NK-92 (cell line): ENCODE measurements around the gene ARHGAP29.

ENCODE experiments used
- DNase-seq: peaks from one replicate; lab custom pipeline; 2025; ENCODE audit not compliant: unreplicated experiment; lab: John Stamatoyannopoulos, UW

ARHGAP29 gene

DNA sequence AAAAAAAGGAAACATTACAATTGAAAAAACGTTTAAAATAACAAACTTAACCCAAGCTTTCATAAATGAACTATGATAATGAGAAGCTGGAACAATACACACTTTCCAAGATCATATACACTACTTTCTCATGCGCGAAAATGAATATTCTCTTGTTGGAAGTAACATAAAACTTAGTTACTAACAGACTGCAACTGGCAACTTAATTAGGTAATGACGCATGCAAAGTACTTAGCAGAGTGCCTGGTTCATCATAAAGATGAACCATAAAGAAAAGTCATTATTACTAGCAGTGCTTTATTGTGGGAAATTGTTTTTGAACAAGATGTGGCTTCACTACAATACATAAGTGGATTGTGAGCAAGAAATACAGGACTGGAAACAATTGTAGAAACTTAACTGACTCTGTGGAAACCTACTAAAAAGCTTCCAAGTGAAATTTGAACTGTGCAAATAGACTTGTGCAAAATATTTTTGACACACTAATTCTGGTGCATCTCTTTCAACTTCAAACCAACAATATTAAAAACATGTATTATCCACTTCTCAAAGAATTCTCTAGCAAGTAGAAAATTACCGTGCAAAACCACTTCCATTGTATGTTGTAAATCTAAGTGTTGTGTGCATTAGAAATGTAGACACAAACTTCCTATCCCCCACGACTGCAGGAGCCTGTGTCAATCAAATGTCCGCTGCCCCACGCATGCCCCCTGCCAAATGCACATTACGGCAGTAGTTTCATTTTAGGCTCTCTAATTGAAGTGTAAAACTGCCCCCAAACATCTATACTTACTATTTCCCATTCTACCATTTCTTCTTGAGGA, 2.0 kb downstream of the ARHGAP29 start:
- DNase-seq: no peak

DNA sequence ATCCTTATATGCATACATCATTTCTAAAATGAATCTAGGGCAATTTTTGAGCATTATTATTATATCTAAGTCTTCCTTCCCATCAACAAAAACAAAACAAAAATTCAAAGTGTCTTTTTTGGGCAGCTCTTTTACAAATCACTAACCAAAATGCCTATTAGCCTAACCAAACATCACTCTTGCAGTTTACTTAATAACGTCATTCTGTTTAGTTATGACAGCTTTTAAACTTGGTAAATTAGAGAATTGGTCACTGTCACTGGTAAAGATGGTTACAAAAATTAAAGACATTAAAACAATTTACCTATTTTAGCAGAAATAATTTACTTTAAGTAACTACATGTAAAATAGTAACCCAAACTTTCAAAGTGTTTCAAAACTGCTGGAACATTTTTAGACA, 2.8 kb downstream of the ARHGAP29 start:
- no peak for DNase-seq

DNA sequence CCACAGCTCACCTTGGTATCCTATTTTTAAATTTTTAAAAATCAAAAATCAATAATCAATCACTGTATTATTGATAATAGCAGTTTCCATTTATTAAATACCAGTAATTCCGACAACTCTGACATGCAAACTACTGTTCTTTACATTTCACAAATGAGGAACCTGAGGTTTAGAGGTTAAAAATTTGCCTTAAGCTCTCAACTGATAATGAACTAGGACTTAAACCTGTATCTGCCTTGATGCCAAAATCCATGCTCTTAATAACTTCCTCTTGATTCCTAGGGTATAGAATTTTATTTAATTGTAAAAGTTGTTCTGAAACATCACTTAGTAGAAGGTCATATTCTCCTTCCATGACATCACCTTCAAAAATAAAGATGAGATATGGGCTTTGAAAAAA, 5.6 kb downstream of the ARHGAP29 start:
- no peak for DNase-seq

DNA sequence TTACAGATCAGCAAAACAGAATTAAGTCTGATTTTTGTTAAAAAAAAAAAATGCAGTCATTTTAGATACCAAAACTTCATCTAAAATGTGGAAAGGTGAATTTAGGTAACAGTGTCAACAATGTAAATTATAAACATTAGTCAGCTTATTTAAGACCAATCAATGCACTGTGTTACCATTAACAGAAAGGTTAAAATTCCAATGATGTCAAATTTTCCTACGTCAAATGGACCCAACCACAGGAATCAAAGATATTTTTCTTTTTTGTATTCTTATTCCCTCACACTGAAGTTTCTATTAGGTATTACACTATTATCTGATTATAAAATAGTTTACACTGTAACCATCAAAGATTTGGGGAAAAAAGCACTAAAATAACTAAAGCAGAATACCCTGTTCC, 6.5 kb downstream of the ARHGAP29 start:
- no peak for DNase-seq

DNA sequence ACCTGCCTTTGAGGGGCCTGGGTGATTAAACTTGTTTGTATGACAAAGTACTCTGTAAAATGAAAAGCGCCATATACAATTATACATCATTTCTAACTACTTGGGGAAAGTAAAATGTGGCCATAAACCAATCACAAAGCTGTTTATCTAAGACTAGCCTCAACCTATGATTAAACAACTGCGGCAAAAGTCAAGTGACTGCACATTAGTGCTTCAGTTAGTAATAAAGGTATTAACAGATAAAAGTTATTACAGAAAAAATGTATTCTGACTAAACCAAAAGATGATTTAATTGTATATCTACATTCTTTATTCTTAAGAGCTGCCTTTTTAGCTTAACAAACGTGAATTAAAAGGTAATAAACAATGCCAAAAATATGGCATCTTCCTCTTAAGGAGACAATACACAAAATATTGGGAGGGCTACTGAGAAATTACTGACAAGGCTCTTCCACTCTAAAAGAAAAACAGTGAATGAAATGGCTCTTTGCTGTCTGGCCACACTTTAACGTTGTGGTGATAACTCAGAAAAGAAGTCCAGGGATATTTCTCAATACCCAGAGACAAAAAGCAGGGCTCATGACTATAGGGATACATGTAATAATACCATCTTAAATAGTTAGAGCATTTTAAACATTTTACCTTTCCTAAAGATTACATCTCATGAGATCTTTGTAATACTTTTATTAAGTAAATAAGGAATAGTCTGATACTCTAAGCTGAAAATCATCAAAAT, 8.6 kb downstream of the ARHGAP29 start:
- no peak for DNase-seq

DNA sequence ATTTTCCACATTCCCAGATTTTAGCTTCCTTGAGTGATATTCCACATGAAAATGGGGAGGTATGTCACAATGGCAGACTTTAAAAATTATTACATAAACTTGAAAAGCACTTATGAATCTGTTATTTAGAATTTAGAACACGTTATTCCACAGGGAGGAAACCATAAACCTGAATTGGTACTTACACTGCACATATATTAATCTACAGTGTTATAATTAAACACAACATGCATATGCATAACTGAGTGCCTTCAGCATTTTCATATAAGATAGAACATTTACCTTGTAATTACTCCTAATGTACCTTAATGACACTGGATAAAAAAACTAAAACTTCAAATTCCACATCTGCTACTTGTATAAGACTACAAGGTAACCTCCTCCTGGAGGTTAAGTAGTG, 9.8 kb downstream of the ARHGAP29 start:
- no peak for DNase-seq

DNA sequence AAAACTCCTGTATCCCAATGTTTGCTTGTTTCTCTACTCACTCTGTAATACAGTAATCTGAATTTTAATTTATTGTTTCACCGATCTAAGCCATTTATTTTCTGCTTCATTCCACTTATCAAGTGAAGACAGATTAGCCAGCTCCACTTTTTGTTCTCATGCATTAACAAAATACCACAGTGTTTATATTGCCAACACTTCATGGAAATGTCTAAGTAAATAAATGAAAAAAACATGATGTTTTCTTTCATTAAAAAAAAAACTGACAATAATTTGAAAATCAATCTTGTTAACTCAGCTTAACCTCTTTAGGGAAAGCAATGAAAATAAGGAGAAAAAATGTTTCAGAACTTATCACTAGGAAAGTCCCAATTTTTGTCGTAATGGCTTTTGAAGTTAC, 11.5 kb downstream of the ARHGAP29 start:
- DNase-seq: no peak

DNA sequence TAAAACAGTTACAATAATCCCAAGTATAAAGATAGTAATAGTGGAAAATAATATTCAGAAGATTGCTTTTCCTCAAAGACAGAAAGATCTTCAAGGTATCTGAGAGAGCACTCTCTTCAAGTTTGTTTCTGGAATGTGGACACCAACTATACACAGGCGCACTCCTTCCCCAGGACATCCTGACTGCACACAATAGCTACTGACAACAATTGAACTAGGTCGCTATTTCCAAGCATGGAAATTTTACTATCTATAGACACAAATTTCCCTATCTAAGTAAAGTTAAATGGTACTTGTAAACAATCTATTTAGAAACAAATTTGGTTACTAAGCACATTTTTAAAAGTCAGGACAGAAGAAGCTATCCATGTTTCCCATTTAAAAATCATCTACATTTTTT, 19.1 kb downstream of the ARHGAP29 start:
- DNase-seq: no peak

DNA sequence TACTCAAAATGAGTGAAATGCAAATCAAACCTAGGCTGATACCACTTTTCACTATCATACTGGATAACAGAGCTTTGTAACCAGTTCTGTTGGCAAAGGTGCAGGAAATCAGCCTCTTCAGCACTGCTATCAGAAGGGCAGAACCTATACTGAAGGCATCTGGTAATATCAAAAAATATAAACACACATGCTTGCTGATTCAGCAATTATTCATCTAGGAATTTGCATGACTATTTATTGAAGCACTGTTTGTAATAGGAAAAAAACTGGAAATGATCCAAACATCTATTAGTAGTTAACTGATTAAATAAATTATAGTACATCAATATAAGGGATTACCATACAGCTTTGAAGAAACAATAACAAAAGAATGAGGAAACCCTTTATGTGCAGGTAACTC, 21.4 kb downstream of the ARHGAP29 start:
- no peak for DNase-seq

DNA sequence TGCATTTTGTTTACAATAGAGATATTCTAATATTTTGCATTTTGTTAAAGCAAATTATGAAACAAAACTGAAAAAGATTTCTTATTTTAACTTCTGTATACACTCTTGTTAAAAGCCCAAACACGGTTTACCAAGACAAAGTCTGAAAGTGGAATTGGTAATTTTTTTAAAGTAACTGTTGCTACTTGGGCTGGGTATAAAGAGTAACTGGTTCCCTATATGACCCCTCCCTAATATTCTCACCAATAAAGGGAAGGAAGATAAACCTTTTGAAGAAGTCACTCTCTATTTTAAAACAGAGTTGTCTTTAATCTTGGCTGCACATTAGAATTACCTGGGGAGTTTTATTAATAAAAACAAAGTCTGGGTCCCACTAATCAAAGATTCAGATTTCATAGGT, 27.4 kb downstream of the ARHGAP29 start:
- no peak for DNase-seq

DNA sequence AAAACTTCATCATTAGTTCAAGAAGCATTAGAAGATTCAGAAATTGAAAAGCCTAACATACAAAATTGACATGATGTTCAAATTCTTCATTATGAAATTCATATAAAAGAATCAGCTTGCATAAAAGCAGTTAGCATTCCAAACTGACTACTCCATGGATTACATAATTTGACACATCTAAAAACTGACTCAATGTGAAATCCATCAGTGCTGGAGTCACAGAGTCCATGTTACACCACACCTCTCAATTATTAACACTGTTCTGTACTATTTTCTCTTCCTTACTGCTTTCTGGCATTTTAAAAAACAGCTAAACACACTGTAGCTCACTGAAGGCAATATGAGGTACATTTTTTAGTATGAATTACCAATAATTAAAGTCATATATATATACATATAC, 28.0 kb downstream of the ARHGAP29 start:
- no peak for DNase-seq

DNA sequence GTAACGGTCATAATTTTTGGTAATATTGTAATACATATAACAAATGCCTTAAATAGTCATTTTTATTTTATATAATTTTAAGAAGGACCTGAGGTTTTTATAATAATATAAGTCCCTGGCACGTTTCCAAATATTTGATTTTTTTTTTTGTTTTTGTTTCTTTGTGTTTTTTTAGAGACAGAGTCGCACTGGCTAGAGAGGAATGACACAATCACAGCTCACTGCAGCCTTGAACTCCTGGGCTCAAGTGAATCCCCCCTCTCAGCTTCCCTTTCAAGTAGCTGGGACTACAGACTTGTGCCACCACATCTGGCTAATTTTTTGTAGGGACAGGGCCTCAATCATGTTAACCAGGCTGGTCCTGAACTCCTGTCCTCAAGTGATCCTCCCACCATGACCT, 29.7 kb downstream of the ARHGAP29 start:
- no peak for DNase-seq

DNA sequence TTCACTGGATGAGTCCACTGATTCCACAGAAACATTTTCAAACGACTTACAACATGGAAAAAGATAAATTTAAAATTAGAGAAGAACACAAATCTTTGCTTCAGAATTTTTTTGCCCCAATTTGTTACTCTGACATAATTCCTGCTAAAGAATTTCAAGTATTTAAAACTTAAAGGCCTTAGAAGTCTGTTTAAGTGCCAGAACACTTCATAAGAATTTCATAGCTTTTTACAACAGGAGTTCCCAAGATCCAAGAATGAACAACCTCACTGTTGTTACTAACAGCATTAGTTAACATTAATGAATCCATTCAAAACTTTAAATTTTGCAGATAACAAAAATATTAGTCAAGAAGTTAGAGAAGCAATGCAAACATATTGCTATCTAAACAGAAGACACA, 31.7 kb downstream of the ARHGAP29 start:
- DNase-seq: no peak

DNA sequence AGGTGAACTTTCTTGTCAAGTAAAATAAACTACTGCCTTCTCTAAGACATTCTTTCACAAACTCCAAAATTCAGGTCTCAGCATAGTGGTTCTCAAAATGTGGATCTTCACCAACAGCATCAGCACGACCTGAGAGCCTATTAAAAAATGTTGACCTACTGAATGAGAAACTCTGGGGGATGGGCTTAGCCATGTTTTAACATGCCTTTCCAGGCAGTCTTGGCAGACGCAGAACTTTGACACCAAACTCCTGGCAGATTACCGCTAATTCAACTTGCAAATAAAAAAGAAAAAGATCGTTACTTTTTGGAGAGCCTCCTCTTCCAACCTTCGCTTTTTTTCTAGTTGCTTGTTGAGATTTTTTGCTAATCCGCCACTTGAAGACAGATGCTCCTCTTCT, 35.1 kb downstream of the ARHGAP29 start:
- DNase-seq: no peak

DNA sequence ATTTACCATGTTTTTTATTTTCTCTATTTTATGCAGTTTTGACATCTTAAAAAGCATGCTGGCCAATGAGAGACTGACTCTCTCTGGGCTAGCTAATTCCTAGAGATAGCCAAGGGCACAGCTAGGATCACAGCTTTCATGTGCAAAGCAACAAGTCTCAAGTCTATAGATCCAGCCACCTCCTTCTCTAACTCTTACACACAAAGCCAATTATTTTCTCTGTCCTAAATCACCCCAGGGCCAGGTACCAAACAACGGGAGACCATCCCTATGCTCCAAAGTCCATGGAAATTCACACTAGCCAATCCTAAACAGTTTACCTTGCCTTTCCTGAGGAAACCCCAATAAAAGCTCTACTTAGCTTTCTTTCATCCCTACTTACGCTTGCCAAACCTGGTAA, 38.0 kb downstream of the ARHGAP29 start:
- DNase-seq: no peak

DNA sequence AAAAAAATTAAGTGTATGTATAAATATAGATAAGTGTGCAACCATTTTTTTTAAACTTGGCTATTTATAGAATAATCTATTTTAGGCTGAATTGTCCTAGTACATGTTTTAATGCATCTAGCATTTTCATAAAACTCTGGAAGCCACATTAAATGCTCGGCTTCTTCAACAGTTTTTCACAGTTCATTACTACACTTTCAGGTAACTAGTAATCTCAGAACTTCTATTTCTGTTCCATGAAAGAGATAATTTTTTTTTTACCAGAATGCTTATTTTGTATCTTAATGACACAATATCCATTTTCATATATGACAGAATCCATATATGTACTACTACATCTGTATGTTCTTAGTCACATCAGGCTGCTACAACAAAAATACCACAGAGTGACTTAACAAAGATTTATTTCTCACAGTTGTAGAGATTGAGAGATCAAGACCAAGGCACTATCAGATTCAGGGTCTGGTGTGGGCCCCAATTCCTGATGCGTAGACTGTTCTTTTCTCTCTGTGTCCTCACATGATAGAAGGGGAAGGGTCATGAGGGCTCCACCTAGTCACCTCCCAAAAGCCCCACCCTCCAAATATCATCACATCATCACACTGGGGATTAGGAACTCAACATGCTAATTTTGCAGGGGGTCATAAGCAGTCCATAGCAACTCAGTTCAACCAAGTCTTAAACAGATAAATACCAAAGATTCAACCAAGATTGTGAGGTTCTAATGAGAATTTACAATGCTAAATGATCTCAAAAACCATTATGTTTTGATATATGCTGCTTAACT, 43.1 kb downstream of the ARHGAP29 start:
- DNase-seq: no peak

DNA sequence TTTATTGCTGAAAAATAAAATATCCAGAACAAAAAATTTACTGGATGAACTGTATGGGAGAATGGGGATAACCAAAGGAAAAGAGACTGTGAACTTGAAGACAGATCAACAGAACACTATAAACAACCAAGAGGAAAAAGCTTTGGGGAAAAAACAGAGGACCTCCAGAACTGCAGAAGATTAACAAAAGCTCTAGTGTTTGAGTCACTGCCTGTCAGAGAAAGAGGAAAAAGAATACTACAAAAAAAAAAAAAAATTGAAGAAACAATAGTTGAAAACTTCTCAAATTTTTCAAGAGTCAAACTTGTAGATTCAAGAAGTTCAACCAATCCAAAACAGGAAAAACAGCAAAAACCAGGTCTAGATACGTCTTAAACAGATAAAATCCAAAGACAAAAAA, 44.3 kb downstream of the ARHGAP29 start:
- no peak for DNase-seq

DNA sequence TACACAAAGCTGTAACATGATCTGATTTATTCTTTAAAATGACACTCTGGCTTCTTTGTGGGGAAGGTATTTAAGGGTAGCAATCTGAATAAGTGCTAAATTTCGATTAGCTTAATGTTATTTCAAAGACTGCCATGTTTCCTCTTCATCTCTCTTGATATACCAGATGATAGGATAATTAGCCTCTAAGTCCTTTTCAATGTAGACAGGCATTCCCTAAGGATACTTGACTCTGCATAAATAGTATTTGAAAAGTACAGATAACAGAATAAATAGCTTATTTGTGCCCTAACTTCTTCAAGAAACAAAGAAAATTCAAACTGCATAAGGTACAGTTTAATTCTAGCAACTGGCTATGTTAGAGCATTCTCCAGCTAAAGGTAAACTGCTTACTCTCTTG, 46.2 kb downstream of the ARHGAP29 start:
- no peak for DNase-seq

DNA sequence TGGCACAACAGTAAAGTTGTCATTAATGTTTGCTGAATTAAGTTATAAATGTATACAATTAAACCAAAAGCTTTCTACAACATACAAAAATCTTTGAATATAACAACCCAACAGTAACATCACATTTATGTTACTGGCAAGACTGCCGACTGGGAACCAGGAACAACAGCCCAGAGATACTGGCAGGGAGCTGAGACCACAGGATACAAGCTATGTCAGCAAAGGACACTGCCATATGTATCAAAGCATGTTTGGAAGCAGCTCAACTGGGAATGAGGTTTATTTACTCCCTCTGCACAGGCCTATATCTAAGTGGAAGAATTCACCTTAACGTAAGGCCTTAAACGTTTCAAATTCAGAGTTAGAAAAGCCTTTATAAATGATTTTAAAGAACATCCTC, 50.4 kb downstream of the ARHGAP29 start:
- DNase-seq: no peak

DNA sequence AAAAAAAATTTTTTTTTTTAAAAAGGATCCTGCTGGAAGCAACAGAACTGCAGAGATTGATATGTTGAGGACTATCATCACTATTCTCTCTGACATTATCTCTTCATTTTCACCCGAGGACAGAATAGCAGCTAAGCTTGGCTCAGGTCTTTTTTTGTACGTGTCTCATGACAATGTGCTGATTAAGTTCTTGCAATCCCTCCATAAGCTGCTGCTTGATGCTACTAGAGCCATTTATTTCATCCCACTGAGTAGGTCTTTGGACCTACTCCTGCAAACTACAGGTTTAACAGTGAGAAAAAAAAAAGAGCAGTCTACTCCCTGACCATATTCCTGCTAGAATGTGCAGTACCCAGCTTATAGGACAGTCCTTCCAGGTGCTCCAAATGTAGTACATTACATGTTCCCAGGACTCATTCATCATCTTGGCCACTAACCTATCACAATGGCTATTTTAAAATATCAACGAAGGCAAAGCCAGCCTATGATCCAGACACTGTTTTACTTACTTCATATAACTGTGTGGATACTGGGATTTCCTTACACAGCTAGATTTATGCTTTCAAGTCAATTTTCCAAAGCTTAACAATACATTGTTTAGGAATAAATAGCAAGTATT, 54.1 kb downstream of the ARHGAP29 start:
- DNase-seq: no peak

DNA sequence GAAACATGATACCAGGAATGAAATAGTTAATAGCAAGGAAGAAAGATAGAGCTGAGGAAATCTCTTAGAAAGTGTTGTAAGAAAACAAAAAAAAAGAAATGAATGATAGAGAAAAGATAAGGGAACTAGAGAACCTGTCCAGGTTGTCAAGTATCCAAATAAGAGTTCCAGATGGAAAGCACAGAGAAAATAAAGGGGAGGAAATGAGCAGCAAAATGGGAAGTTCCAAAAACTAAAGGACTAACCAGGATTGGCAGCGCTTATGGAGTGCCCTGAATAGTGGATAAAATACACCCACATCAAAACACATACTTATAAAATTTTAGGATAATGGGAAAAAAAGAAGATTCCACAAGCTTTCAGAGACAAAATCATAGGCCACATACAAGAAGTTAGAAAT, 55.2 kb downstream of the ARHGAP29 start:
- DNase-seq: no peak
